Keratinocyte (primary cell): ENCODE results near the gene C12orf60.

Experiments
- CTCF ChIP-seq, 3 experiments: IDR thresholded peaks in 1 of 3; conservative IDR thresholded peaks in 1 of 3; optimal IDR thresholded peaks in 1 of 3; 2 replicates in 2 of 3; 3 replicates in 1 of 3; pipeline versions ENCODE3 to v1.5.1; 2011; ENCODE audit warnings: low read length in 3 of 3, mild to moderate bottlenecking in 3 of 3, moderate library complexity in 2 of 3, control low read depth in 1 of 3, inconsistent platforms in 1 of 3; ENCODE audit not compliant: insufficient read depth in 2 of 3; ENCODE audit errors: extremely low read depth in 1 of 3
- EZH2 ChIP-seq: IDR thresholded peaks from one replicate; pipeline ENCODE4 v1.6.1; 2012; ENCODE audit warnings: inconsistent platforms, mild to moderate bottlenecking, low read length, moderate library complexity

GRCh38 chr12:14772946-14773345, 30.5 kb upstream of the C12orf60 start:
- TF ChIP-seq CTCF (optimal IDR thresholded peaks at IDR 0.05 in 1 of 3, IDR thresholded peaks at IDR 0.05 in 1 of 3, conservative IDR thresholded peaks at IDR 0.05 in 1 of 3; ENCODE audit: extremely low read depth in 1 of 3, insufficient read depth in 2 of 3, low read length in 3 of 3) (no peak), EZH2 (no peak)
